ENCODE measurements around the gene RSKR.
A peak's percentile ranks its signal among the peaks of the same experiment; 100 is the strongest.
"Not testable (repeated sequence)": the region's sequence is repeated elsewhere in the genome, so short reads cannot be mapped to it uniquely, and the experiment has no call there.

Gene RSKR, protein sequence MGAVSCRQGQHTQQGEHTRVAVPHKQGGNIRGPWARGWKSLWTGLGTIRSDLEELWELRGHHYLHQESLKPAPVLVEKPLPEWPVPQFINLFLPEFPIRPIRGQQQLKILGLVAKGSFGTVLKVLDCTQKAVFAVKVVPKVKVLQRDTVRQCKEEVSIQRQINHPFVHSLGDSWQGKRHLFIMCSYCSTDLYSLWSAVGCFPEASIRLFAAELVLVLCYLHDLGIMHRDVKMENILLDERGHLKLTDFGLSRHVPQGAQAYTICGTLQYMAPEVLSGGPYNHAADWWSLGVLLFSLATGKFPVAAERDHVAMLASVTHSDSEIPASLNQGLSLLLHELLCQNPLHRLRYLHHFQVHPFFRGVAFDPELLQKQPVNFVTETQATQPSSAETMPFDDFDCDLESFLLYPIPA

DNA sequence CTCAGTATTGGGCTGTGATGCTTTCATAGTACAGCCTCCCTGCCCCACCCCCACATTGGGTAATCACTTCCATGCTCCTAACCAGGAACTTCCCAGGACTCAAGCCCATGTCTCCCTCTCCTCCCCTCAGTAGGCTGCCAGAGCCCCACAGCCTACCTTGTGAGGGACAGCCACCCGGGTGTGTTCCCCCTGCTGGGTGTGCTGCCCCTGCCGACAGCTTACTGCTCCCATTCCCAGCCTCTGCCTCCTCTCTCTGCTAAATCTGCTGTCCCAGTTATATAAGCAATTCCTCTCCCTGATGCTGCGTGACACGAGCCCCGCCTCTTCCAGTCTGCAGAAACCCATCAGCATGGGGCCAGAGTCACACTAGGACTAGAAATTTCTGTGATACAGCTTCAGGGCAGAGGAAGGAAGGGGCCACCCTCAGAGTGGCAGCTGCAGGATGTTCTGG is at the start of gene RSKR:
Gene RSKR (minus strand): TSS at position 255 of the 451 bp plus-strand sequence. CDS start 24 bp downstream, at position 231.
- Mint-ChIP-seq H3K27ac (no peak within 1 kb of the TSS), H3K4me3 (no peak within 1 kb of the TSS), H3K36me3 (peaks cover 7% of the 10 kb centered on the region), H3K27me3 (no peaks in the 10 kb centered on the region), H3K4me1 (peaks cover 14% of the 10 kb centered on the region), H3K9me3 (no peaks in the 10 kb centered on the region)

DNA sequence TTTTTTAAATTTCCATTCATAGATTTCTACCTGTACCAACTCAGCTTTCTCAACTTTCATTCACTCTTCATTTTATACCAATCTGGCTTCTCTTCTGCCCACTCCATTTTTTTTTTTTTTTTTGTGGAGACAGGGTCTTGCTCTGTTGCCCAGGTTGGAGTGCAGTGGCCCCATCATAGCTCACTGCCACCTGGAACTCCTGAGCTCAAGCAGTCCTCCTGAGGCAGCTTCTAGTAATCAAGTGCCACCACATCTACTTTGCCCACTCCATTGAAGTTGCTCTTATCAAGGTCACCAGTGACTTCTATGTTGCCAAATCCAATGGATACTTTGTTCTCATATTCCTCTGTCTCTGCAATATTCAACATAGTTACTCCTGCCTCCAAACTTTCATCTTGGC is 49.7 kb upstream of the RSKR start:
- Mint-ChIP-seq H3K27me3 (no peaks in the 10 kb centered on the region), H3K27ac (peak overlapping the region; percentile 100), H3K36me3 (peaks cover 9% of the 10 kb centered on the region), H3K4me1 (peaks cover 71% of the 10 kb centered on the region), H3K9me3 (no peaks in the 10 kb centered on the region), H3K4me3 (peak overlapping the region; percentile 99)

DNA sequence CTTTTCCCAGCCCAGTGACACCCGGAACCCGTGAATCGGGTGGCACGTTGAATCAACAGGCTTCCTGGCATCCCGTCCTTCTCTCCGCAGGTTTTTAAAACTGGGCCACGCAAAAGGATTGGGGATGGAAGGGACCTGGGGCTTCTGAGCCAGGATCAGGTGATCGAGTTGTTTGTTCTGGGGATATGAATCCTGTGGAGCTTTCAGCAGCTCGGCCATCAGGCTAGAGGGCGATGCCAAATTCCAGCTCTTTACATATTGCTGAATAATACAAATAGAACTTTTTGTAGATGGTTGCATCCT is 48.5 kb upstream of the RSKR start:
- Mint-ChIP-seq H3K4me1 (peaks cover 64% of the 10 kb centered on the region), H3K27ac (peak overlapping the region; percentile 100), H3K4me3 (peak overlapping the region; percentile 99), H3K27me3 (no peaks in the 10 kb centered on the region), H3K9me3 (no peaks in the 10 kb centered on the region), H3K36me3 (peaks cover 11% of the 10 kb centered on the region)

DNA sequence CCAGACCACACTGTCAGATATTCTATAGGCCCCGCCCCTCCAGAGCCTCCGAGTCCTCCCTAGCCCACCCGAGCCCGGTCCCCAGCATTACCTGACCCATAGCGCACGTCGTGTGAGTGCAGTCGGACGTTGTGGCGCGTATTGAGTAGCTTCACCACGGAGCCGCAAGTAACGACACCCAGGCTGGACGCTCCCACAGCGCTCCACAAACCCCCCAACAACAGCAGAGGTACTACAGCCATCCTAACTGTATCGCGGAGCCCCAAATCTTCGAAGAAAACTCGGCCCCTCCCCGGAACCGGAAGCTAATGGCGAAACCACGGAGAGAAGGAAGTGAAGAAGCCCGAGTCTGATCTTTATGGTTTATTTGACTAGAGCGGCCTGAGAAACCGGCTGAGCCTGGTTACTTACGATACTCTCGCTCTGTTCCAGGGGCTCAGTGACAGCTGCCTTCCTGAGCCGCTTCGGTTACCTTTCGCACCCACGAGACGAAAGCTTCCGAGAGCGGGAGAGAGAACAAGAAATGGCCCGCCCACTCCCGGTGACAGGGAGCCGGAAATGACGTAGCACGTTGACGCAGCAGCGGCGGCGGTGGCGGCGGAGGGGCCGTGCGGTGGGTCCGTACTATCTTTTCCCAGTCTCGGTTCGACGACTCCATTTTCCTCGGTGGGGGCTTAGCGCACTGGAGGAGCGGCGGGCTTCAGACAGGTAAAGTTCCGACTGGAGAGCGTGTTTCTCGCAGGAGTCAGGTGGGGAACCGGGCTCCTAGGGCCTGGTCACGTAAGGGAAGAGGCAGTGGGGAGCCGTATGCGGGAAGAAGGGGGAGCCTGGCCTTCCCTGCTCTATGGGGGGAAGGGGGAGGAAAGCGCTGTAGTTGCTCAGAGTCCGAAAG is 47.9 kb upstream of the RSKR start, which contains the start of the genes SDF2 and SUPT6H:
Gene SDF2 (minus strand): TSS at position 272 of the 892 bp plus-strand sequence. CDS start 30 bp downstream, at position 242.
Gene SUPT6H (plus strand): TSS at position 571 of the 892 bp plus-strand sequence. CDS start 11,197 bp downstream, outside the sequence.
- Mint-ChIP-seq H3K4me1 (peaks cover 63% of the 10 kb centered on the region), H3K36me3 (peaks cover 11% of the 10 kb centered on the region), H3K4me3 (peak within 1 kb of the TSS; percentile 99), H3K27ac (peak within 1 kb of the TSS; percentile 100), H3K27me3 (no peaks in the 10 kb centered on the region), H3K9me3 (no peaks in the 10 kb centered on the region)

DNA sequence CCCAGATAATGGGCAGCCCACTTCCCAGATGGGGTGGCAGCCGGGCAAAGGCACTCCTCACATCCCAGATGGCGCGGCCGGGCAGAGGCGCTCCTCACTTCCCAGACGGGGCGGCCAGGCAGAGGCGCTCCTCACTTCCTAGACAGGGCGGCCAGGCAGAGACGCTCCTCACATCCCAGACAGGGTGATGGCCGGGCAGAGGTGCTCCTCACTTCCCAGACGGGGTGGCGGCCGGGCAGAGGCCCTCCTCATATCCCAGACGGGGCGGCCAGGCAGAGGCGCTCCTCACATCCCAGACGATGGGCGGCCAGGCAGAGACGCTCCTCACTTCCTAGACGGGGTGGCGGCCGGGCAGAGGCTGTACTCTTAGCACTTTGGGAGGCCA is 45.5 kb upstream of the RSKR start:
- H3K9me3 Mint-ChIP-seq, H3K4me3 Mint-ChIP-seq, H3K27ac Mint-ChIP-seq, H3K27me3 Mint-ChIP-seq, H3K36me3 Mint-ChIP-seq: not testable (repeated sequence)
- H3K4me1 Mint-ChIP-seq, result peaks cover 57% of the 10 kb centered on the region

DNA sequence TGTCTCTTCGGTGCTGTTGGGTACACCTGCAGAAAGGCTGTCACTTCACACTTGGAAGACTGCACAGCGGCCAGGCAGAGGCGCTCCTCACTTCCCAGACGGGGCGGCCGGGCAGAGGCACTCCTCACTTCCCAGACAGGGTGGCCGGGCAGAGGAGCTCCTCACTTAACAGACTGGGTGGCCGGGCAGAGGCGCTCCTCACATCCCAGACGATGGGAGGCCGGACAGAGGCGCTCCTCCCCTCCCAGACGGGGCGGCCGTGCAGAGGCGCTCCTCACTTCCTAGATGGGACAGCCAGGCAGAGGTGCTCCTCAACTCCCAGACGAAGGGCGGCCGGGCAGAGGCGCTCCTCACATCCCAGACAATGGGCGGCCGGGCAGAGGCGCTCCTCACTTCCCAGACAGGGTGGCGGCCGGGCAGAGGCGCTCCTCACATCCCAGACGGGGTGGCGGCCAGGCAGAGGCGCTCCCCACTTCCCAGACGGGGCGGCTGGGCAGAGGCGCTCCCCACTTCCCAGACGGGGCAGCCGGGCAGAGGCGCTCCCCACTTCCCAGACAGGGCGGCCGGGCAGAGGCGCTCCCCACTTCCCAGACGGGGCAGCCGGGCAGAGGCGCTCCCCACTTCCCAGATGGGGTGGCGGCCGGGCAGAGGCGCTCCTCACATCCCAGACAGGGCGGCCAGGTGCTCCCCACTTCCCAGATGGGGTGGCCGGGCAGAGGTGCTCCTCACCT is 44.9 kb upstream of the RSKR start:
- H3K4me3 Mint-ChIP-seq, H3K9me3 Mint-ChIP-seq, H3K27me3 Mint-ChIP-seq, H3K27ac Mint-ChIP-seq, H3K36me3 Mint-ChIP-seq: not testable (repeated sequence)
- H3K4me1 Mint-ChIP-seq, result peaks cover 52% of the 10 kb centered on the region

DNA sequence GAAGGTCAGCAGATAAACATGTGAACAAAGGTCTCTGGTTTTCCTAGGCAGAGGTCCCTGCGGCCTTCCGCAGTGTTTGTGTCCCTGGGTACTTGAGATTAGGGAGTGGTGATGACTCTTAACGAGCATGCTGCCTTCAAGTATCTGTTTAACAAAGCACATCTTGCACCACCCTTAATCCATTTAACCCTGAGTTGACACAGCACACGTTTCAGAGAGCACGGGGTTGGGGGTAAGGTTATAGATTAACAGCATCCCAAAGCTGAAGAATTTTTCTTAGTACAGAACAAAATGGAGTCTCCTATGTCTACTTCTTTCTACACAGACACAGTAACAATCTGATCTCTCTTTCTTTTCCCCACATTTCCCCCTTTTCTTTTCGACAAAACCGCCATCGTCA is 44.4 kb upstream of the RSKR start:
- H3K4me3 Mint-ChIP-seq, H3K9me3 Mint-ChIP-seq, H3K27ac Mint-ChIP-seq, H3K36me3 Mint-ChIP-seq, H3K27me3 Mint-ChIP-seq: not testable (repeated sequence)
- H3K4me1 Mint-ChIP-seq, result peaks cover 46% of the 10 kb centered on the region

DNA sequence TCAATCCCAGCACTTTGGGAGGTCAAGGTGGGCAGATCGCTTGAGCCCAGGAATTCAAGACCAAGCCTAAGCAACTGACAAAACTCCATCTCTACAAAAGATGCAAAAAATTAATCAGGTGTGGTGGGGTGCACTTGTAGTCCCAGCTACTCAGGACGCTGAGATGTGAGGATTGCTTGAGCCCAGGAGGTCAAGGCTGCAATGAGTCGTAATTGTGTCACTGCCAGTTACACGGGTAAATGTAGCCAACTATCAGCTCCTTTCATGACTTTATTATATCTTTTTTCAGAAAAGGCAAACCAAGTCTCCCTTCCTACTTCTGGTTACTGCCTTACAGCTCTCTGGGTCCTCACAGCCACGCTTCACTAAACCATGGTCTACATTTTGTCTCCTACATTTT is 43.8 kb upstream of the RSKR start:
- Mint-ChIP-seq H3K36me3 (peaks cover 2% of the 10 kb centered on the region), H3K9me3 (no peaks in the 10 kb centered on the region), H3K4me1 (peaks cover 40% of the 10 kb centered on the region), H3K27ac (peak overlapping the region; percentile 88), H3K27me3 (no peaks in the 10 kb centered on the region), H3K4me3 (no peak overlapping the region)

DNA sequence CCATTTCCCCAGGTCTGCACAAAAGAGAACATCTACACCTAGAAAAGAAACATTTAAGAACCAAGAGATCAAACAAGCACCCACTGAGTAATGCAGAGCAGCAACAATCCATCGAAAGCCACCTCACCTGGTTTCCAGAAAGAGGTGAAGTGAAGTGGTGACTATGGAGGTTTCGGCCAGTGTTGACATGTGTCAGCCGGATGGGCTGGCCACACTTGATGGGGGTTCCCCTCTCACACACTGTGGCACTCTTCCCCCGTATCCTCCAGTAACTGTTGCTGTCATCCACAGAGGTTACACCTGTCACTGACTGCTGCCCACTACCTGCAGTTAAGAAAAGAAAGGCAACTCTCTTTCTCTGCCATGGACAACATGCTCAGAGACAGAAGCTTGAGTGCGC is 41.2 kb upstream of the RSKR start:
- H3K36me3 Mint-ChIP-seq, result peaks cover 2% of the 10 kb centered on the region
- H3K9me3 Mint-ChIP-seq, result no peaks in the 10 kb centered on the region
- no peaks in the 10 kb centered on the region for H3K27me3 Mint-ChIP-seq

DNA sequence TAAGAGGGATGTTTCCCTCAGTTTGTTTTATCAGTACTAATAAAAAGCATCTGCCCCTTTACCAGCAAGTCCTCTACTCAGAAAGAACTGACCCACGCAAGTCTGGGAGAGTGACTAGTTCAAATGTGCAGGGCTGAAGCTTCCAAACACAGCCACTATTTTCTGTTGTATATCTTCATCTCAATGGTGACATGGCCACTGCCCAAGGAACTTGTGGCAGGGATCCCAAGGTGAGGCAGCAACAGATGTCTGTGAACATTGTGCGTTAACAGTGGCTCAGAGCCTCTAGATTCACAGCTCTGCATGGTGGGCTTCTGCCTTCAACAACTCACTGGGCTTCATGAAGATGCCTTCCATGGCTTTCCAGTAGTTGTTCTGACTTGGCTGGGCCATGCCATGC is 34.7 kb upstream of the RSKR start:
- Mint-ChIP-seq H3K4me1 (peaks cover 27% of the 10 kb centered on the region), H3K36me3 (peaks cover 2% of the 10 kb centered on the region), H3K9me3 (no peaks in the 10 kb centered on the region), H3K27ac (no peak overlapping the region), H3K4me3 (no peak overlapping the region), H3K27me3 (no peaks in the 10 kb centered on the region)

More for the DNA sequence above, 41.2 kb upstream of the RSKR start:
- Mint-ChIP-seq H3K27ac (no peak overlapping the region), H3K4me3 (no peak overlapping the region), H3K4me1 (peaks cover 22% of the 10 kb centered on the region)

DNA sequence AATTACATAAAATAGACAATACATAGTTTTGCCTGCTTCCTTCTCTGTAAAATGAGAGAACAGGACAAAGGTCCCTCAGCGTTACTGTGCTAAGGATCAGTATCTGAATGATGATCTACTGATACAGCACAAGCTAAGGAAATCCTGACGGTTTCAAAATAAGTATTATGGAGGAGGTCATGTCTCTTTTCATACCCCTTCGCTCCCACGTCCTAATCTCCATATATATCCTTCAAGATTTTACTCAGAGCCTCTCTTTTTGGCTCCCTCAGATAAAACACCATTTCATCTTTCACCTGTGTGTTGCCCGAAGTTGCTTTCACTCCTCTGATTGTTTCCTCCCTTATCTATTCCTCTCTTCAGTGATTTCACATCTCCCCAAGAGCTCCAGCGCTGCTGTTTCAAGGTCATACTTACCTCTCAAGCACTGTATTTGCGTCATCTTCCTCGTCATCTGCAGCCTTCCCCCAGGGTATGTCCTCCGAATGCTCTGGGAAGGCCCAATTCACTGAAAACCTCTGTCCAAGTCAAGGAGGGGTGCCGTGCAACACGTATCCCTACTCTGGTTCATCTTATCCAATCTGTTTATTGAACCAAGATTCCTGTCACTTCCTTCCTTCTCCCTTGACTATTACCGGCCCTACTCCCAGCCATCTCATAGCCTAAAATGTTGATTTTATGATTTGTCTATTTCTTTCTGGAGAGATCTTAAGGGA is 32.2 kb upstream of the RSKR start:
- Mint-ChIP-seq H3K4me3 (peak overlapping the region; percentile 96), H3K9me3 (no peaks in the 10 kb centered on the region)

DNA sequence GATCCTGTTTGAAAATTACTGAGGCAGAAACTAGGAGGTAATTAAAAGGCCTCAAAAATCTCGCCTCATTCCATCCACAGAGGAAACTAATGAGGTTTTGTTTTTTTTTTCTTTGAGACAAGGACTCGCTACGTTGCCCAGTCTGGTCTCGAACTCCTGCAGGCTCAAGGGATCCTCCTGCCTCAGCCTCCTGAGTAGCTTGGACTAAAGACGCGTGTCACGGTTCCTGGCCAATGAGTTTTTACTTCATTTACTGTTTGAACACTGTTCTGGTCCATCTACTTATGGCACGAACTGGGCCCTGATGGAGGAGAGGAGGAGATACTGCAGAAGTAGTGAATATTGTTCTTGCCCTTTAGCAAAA is 31.6 kb upstream of the RSKR start:
- peak overlapping the region; percentile 96 for H3K4me3 Mint-ChIP-seq
- peaks cover 4% of the 10 kb centered on the region for H3K36me3 Mint-ChIP-seq
- no peaks in the 10 kb centered on the region for H3K27me3 Mint-ChIP-seq
- H3K4me1 Mint-ChIP-seq, result peaks cover 42% of the 10 kb centered on the region
- peak overlapping the region; percentile 60 for H3K27ac Mint-ChIP-seq
- no peaks in the 10 kb centered on the region for H3K9me3 Mint-ChIP-seq

More for the DNA sequence above, 32.2 kb upstream of the RSKR start:
- Mint-ChIP-seq H3K27ac (peak overlapping the region; percentile 60), H3K36me3 (peaks cover 4% of the 10 kb centered on the region), H3K4me1 (peaks cover 42% of the 10 kb centered on the region), H3K27me3 (no peaks in the 10 kb centered on the region)

DNA sequence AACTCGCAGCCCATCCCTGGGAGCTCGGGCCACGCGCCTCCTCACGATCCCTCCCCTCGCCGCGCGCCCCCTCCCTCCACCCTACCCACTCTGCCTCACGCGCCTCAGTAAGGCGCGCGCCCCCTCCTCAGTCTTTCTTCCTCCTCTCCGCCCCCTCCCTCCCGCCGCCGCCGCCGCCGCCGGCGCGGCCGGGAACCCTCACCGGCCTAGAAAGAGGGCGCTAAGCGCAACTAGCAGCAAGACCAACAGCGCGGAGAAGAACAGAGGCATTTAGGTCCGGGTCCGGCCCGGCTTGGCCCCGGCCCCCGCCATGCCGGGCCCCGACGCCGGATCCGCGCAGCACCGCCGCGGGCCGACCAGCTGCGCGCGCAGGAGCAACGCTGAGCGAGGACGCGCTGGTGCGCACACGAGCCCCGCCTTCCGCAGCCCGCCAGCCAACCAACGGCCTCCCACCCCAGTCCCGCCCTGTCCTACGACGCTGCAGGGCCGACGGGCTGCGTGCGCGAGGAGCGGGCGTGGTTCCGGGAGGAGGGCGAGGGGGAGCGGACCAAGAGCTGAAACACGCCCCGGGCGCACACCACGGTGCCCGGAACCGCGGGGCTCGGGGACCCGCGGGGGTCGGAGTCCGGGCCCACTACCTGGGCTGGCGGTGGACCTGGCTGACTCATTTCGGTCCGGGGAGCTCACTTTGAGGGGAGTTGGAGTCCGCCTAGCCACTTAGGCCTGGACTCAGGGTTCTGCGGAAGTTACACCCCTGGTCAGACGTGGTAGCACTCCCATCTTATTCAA is 31.0 kb upstream of the RSKR start, which contains the start of gene BLTP2:
Gene BLTP2 (minus strand): TSS at position 372 of the 789 bp plus-strand sequence. CDS start 102 bp downstream, at position 270.
- Mint-ChIP-seq H3K4me1 (peaks cover 42% of the 10 kb centered on the region), H3K9me3 (no peaks in the 10 kb centered on the region), H3K4me3 (peak within 1 kb of the TSS; percentile 96), H3K36me3 (peaks cover 7% of the 10 kb centered on the region), H3K27ac (peak within 1 kb of the TSS; percentile 97), H3K27me3 (no peaks in the 10 kb centered on the region)

Data from activated naive CD4-positive, alpha-beta T cell treated with anti-CD3 and anti-CD28 coated beads, Interleukin-2, amount 50 U/mL, for 24 hours (primary cell).